ENCODE data around the gene UNG. TPM values are rescaled to one million over a fixed set of nuclear protein-coding genes. Genes with fewer than 3 reads are reported as not detected.
"Not testable (repeated sequence)": the region's sequence is repeated elsewhere in the genome, so short reads cannot be mapped to it uniquely, and the experiment has no call there.

Gene UNG
- total and polyA plus RNA-seq, 11 donors = 14.5 to 37.8 (median 25.3) TPM

GRCh38 chr12:109140560-109140959 is 43.2 kb downstream of the UNG start:
- Histone ChIP-seq H3K27ac (peak overlapping the region in 3 of 12 donors; percentile 3 to 39 (median 23)), H3K36me3 (peaks cover 0 to 46% (median 26%) of the 10 kb centered on the region in 9 donors), H3K4me3 (no peak overlapping the region), H3K4me1 (peaks cover 0 to 81% (median 20%) of the 10 kb centered on the region in 12 donors), H3K27me3 (no peaks in the 10 kb centered on the region), H3K9me3 (peaks cover 0 to 8% (median 0%) of the 10 kb centered on the region in 12 donors)
- intact Hi-C loops (cut with DNase I) = no loop called here
- 73 to 85% (median 81%) methylated on average over 4 of the region's 4 CpGs for WGBS, 4 donors
- peak in 3 of 4 donors; percentile 18 to 45 (median 35) for ATAC-seq
- no peak for TF ChIP-seq CTCF (IDR thresholded peaks at IDR 0.05)
- no peak for TF ChIP-seq POLR2A (IDR thresholded peaks at IDR 0.05)
- DNase-seq = no peak

- Histone ChIP-seq H3K9me3 (no peaks in the 10 kb centered on the region), H3K27me3 (no peaks in the 10 kb centered on the region), H3K27ac (no peak overlapping the region), H3K4me1 (peaks cover 0 to 76% (median 18%) of the 10 kb centered on the region in 12 donors), H3K4me3 (no peak overlapping the region), H3K36me3 (peaks cover 0 to 63% (median 31%) of the 10 kb centered on the region in 9 donors)
- 50 to 57% (median 56%) methylated on average over 4 of the region's 4 CpGs for WGBS, 4 donors
- intact Hi-C loops (cut with DNase I) = no loop called here
- ATAC-seq (no peak), DNase-seq (no peak)
- TF ChIP-seq POLR2A (IDR thresholded peaks at IDR 0.05) (no peak), CTCF (IDR thresholded peaks at IDR 0.05) (no peak)
These were observed 46.8 kb downstream of the UNG start for GRCh38 chr12:109144224-109144623.

GRCh38 chr12:109147126-109147525 is 49.7 kb downstream of the UNG start:
- H3K9me3 ChIP-seq; H3K27me3 ChIP-seq; DNase-seq; H3K4me3 ChIP-seq; intact Hi-C loops (cut with DNase I); ATAC-seq: not testable (repeated sequence)
- peak overlapping the region in 1 of 12 donors; percentile 79 for H3K27ac ChIP-seq
- peaks cover 0 to 43% (median 9%) of the 10 kb centered on the region in 9 donors for H3K36me3 ChIP-seq
- 86 to 94% (median 88%) methylated on average over 1 of the region's 1 CpG for WGBS, 4 donors
- peaks cover 0 to 59% (median 18%) of the 10 kb centered on the region in 12 donors for H3K4me1 ChIP-seq

- Histone ChIP-seq H3K36me3 (peaks cover 0 to 36% (median 2%) of the 10 kb centered on the region in 9 donors), H3K4me1 (peaks cover 0 to 51% (median 16%) of the 10 kb centered on the region in 12 donors), H3K9me3 (no peaks in the 10 kb centered on the region), H3K4me3 (no peak overlapping the region), H3K27ac (peak overlapping the region in 10 of 12 donors; percentile 28 to 79 (median 54)), H3K27me3 (no peaks in the 10 kb centered on the region)
- intact Hi-C loops (cut with DNase I) = no loop called here
- WGBS, 4 donors = 8 to 32% (median 27%) methylated on average over 2 of the region's 2 CpGs
- ATAC-seq (peak; percentile 72 to 91 (median 77)), DNase-seq (peak in 1 of 5 donors; percentile 41)
- TF ChIP-seq CTCF (IDR thresholded peaks at IDR 0.05) (no peak), POLR2A (IDR thresholded peaks at IDR 0.05) (no peak)
These were observed 50.6 kb downstream of the UNG start for GRCh38 chr12:109147954-109148353.

All from heart left ventricle (tissue), 16 donors.